Measurements from ENCODE around the gene RASSF10.

GRCh38 chr11:12963792-12964536 is 45.2 kb upstream of the RASSF10 start:
- TF ChIP-seq HMGXB4 (CRISPR knock-in tag; IDR thresholded peaks at IDR 0.05) (no peak), CREM (CRISPR knock-in tag; IDR thresholded peaks at IDR 0.05) (no peak), ATF6 (CRISPR knock-in tag; IDR thresholded peaks at IDR 0.05) (no peak), IRF1 (CRISPR knock-in tag; IDR thresholded peaks at IDR 0.05) (no peak), FOXJ3 (CRISPR knock-in tag; IDR thresholded peaks at IDR 0.05; ENCODE audit: borderline replicate concordance) (no peak), ZNF425 (CRISPR knock-in tag; conservative IDR thresholded peaks at IDR 0.05) (no peak), ZNF416 (CRISPR knock-in tag; IDR thresholded peaks at IDR 0.05) (no peak), NFATC4 (CRISPR knock-in tag; IDR thresholded peaks at IDR 0.05) (no peak), TP53 (CRISPR knock-in tag; IDR thresholded peaks at IDR 0.05) (no peak)
- TF ChIP-seq, protein P1, sequence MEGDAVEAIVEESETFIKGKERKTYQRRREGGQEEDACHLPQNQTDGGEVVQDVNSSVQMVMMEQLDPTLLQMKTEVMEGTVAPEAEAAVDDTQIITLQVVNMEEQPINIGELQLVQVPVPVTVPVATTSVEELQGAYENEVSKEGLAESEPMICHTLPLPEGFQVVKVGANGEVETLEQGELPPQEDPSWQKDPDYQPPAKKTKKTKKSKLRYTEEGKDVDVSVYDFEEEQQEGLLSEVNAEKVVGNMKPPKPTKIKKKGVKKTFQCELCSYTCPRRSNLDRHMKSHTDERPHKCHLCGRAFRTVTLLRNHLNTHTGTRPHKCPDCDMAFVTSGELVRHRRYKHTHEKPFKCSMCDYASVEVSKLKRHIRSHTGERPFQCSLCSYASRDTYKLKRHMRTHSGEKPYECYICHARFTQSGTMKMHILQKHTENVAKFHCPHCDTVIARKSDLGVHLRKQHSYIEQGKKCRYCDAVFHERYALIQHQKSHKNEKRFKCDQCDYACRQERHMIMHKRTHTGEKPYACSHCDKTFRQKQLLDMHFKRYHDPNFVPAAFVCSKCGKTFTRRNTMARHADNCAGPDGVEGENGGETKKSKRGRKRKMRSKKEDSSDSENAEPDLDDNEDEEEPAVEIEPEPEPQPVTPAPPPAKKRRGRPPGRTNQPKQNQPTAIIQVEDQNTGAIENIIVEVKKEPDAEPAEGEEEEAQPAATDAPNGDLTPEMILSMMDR (IDR thresholded peaks at IDR 0.05): peak; percentile 78
- TF ChIP-seq, protein P2, sequence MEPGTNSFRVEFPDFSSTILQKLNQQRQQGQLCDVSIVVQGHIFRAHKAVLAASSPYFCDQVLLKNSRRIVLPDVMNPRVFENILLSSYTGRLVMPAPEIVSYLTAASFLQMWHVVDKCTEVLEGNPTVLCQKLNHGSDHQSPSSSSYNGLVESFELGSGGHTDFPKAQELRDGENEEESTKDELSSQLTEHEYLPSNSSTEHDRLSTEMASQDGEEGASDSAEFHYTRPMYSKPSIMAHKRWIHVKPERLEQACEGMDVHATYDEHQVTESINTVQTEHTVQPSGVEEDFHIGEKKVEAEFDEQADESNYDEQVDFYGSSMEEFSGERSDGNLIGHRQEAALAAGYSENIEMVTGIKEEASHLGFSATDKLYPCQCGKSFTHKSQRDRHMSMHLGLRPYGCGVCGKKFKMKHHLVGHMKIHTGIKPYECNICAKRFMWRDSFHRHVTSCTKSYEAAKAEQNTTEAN (CRISPR knock-in tag; IDR thresholded peaks at IDR 0.05): no peak
- TF ChIP-seq, protein P3, sequence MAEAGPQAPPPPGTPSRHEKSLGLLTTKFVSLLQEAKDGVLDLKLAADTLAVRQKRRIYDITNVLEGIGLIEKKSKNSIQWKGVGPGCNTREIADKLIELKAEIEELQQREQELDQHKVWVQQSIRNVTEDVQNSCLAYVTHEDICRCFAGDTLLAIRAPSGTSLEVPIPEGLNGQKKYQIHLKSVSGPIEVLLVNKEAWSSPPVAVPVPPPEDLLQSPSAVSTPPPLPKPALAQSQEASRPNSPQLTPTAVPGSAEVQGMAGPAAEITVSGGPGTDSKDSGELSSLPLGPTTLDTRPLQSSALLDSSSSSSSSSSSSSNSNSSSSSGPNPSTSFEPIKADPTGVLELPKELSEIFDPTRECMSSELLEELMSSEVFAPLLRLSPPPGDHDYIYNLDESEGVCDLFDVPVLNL (CRISPR knock-in tag; IDR thresholded peaks at IDR 0.05; ENCODE audit: borderline replicate concordance, low read depth): no peak
- TF ChIP-seq, protein P4, sequence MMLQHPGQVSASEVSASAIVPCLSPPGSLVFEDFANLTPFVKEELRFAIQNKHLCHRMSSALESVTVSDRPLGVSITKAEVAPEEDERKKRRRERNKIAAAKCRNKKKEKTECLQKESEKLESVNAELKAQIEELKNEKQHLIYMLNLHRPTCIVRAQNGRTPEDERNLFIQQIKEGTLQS (CRISPR knock-in tag; conservative IDR thresholded peaks at IDR 0.05): no peak
